GM23248 (cell line): Measurements from ENCODE around the gene ZNF365. TPM values are rescaled to one million over a fixed set of nuclear protein-coding genes. Genes with fewer than 3 reads are reported as not detected.
A peak's percentile ranks its signal among the peaks of the same experiment; 100 is the strongest.

Experiments used
- DNase-seq: peaks from one replicate; pipeline ENCODE4 v3.0.0-alpha.2; 2015
- H2AFZ ChIP-seq: fragments of 200-600 bp; sonication (generic); 2 replicates; pipeline ENCODE4 v1.6.1; 2016; ENCODE audit warnings: antibody characterized with exemption
- H3F3A ChIP-seq: fragments of 200-600 bp; sonication (generic); 2 replicates; pipeline ENCODE4 v1.6.1; 2016; ENCODE audit warnings: mild to moderate bottlenecking, antibody characterized with exemption, mixed run types; ENCODE audit not compliant: insufficient read depth
- H3K27ac ChIP-seq: fragments of 200-600 bp; sonication (generic); 2 replicates; pipeline ENCODE4 v1.5.1; 2016; ENCODE audit warnings: mild to moderate bottlenecking
- H3K27me3 ChIP-seq: fragments of 200-600 bp; sonication (generic); replicated peaks from 2 replicates; pipeline ENCODE4 v1.6.1; 2016; ENCODE audit warnings: mild to moderate bottlenecking; ENCODE audit not compliant: insufficient read depth
- H3K36me3 ChIP-seq: fragments of 200-600 bp; sonication (generic); 2 replicates; pipeline ENCODE4 v1.6.1; 2016; ENCODE audit warnings: low read depth, mild to moderate bottlenecking
- H3K4me1 ChIP-seq: fragments of 200-600 bp; sonication (generic); 2 replicates; pipeline ENCODE4 v1.6.1; 2016; ENCODE audit warnings: mild to moderate bottlenecking; ENCODE audit not compliant: insufficient read depth
- H3K4me2 ChIP-seq: fragments of 200-600 bp; sonication (generic); one replicate; pipeline ENCODE4 v1.6.1; 2016; ENCODE audit warnings: mild to moderate bottlenecking; ENCODE audit not compliant: unreplicated experiment
- H3K4me3 ChIP-seq: fragments of 200-600 bp; sonication (generic); 2 replicates; pipeline ENCODE4 v1.5.1; 2016; ENCODE audit warnings: mild to moderate bottlenecking
- H3K79me2 ChIP-seq: fragments of 200-600 bp; sonication (generic); 2 replicates; pipeline ENCODE4 v1.6.1; 2016; ENCODE audit warnings: mild to moderate bottlenecking; ENCODE audit not compliant: insufficient read depth
- H3K9ac ChIP-seq: fragments of 200-600 bp; sonication (generic); 2 replicates; pipeline ENCODE4 v1.6.1; 2016; ENCODE audit warnings: mild to moderate bottlenecking
- H3K9me2 ChIP-seq: fragments of 200-600 bp; sonication (generic); 2 replicates; pipeline ENCODE4 v1.6.1; 2016; ENCODE audit warnings: mixed run types, mild to moderate bottlenecking, moderate library complexity; ENCODE audit not compliant: insufficient read depth
- H3K9me3 ChIP-seq: fragments of 200-600 bp; sonication (generic); one replicate; pipeline ENCODE4 v1.6.1; 2017; ENCODE audit warnings: low read depth
- H4K20me1 ChIP-seq: fragments of 200-600 bp; sonication (generic); 2 replicates; pipeline ENCODE4 v1.6.0; 2016; ENCODE audit not compliant: insufficient read depth
- EZH2 ChIP-seq: fragments of 200-600 bp; sonication (generic); IDR thresholded peaks from 2 replicates; pipeline ENCODE4 v1.6.1; 2018; ENCODE audit warnings: antibody characterized with exemption, mild to moderate bottlenecking; ENCODE audit not compliant: insufficient read depth, poor library complexity, severe bottlenecking
- EZH2phosphoT487 ChIP-seq: fragments of 200-600 bp; sonication (generic); IDR thresholded peaks from 2 replicates; pipeline ENCODE4 v1.6.1; 2018; ENCODE audit warnings: antibody characterized with exemption, moderate library complexity, mild to moderate bottlenecking, low read depth; ENCODE audit not compliant: insufficient read depth
- WGBS, 2 experiments: methylation state at CpG; one replicate each; pipeline ENCODE4 v1.1.6; 2015 to 2017; ENCODE audit warnings: low lambda C conversion rate in 2 of 2, low coverage in 1 of 2; ENCODE audit errors: missing lambda C conversion rate in 2 of 2; 5-methylcytosine and 5-hydroxymethylcytosine counted together
- in situ Hi-C: fragments of 300-500 bp; cut with MboI; formaldehyde crosslinking; loops from 2 replicates; pipeline ENCODE4 v1.15.0; 2020
- polyA plus RNA-seq: library from polyadenylated mRNA; unstranded; fragments of >200 nt; fragmentation: Nextera tagmentation; extraction: Ambion mirVana; gene quantifications from 2 replicates; pipeline ENCODE4 v1.2.1, GENCODE V29; 2016
- total RNA-seq: library from RNA; depleted of rRNA; stranded (reverse); fragments of >200 nt; shearing (Covaris generic); gene quantifications from 2 replicates; pipeline ENCODE4 v1.2.3, GENCODE V29; 2014

Gene ZNF365
- total and polyA plus RNA-seq, 2 experiments from 2014 or later: 0.86 to 1.4 TPM

- in situ Hi-C loops: no loop called here
- Histone ChIP-seq H3K27ac (no peak overlapping the region), H3K4me3 (no peak overlapping the region), H3K9me3 (no peaks in the 10 kb centered on the region), H3K4me2 (no peak overlapping the region), H3K9ac (no peak overlapping the region), H3K4me1 (peaks cover 9% of the 10 kb centered on the region), H3K36me3 (no peaks in the 10 kb centered on the region), H3K9me2 (no peaks in the 10 kb centered on the region), H4K20me1 (no peaks in the 10 kb centered on the region), H2AFZ (no peak overlapping the region), H3F3A (peaks cover 9% of the 10 kb centered on the region; the same call in 1 of the 2 replicates), H3K27me3 (no peaks in the 10 kb centered on the region), H3K79me2 (no peaks in the 10 kb centered on the region)
- DNase-seq: no peak
- TF ChIP-seq EZH2phosphoT487 (no peak), EZH2 (no peak)
- WGBS, 2 experiments: 47 to 48% methylated on average over 3 of the region's 3 CpGs
Observed at GRCh38 chr10:62442006-62442405, 67.8 kb downstream of the ZNF365 start.

GRCh38 chr10:62442894-62443669 lies 68.9 kb downstream of the ZNF365 start:
- Histone ChIP-seq H3K9me2 (no peaks in the 10 kb centered on the region), H2AFZ (0 out of 2 replicates have a peak overlapping the region, but pooled peaks have one; percentile 28), H4K20me1 (no peaks in the 10 kb centered on the region), H3K9me3 (no peaks in the 10 kb centered on the region), H3K4me3 (no peak overlapping the region), H3K36me3 (no peaks in the 10 kb centered on the region), H3K9ac (no peak overlapping the region), H3K27me3 (no peaks in the 10 kb centered on the region), H3F3A (peaks cover 9% of the 10 kb centered on the region; the same call in 1 of the 2 replicates), H3K27ac (no peak overlapping the region), H3K4me1 (peaks cover 9% of the 10 kb centered on the region), H3K79me2 (no peaks in the 10 kb centered on the region), H3K4me2 (no peak overlapping the region)
- 87 to 91% methylated on average over 8 of the region's 8 CpGs for WGBS, 2 experiments
- in situ Hi-C loops: no loop called here
- DNase-seq: no peak
- TF ChIP-seq EZH2phosphoT487 (no peak), EZH2 (no peak)

- Histone ChIP-seq H4K20me1 (no peaks in the 10 kb centered on the region), H3K4me3 (no peak overlapping the region), H3K4me2 (no peak overlapping the region), H3K4me1 (peaks cover 9% of the 10 kb centered on the region), H3K36me3 (no peaks in the 10 kb centered on the region), H2AFZ (peak overlapping the region; percentile 28; the same call in 1 of the 2 replicates), H3K27ac (no peak overlapping the region; the same call in 1 of the 2 replicates), H3F3A (peaks cover 9% of the 10 kb centered on the region; the same call in 1 of the 2 replicates), H3K9me2 (no peaks in the 10 kb centered on the region), H3K79me2 (no peaks in the 10 kb centered on the region), H3K27me3 (no peaks in the 10 kb centered on the region), H3K9me3 (no peaks in the 10 kb centered on the region), H3K9ac (no peak overlapping the region)
- TF ChIP-seq EZH2phosphoT487: no peak
- TF ChIP-seq EZH2: no peak
- in situ Hi-C loops: no loop called here
- DNase-seq: peak; percentile 72
Observed at GRCh38 chr10:62443866-62444265, 69.7 kb downstream of the ZNF365 start.

- DNase-seq: no peak
- Histone ChIP-seq H4K20me1 (no peaks in the 10 kb centered on the region), H3K4me3 (no peak overlapping the region), H3K36me3 (no peaks in the 10 kb centered on the region), H2AFZ (no peak overlapping the region), H3K9me3 (no peaks in the 10 kb centered on the region), H3K79me2 (no peaks in the 10 kb centered on the region), H3K27me3 (no peaks in the 10 kb centered on the region), H3K4me1 (peaks cover 9% of the 10 kb centered on the region), H3K27ac (no peak overlapping the region), H3F3A (peaks cover 9% of the 10 kb centered on the region; the same call in 1 of the 2 replicates), H3K9ac (no peak overlapping the region), H3K9me2 (no peaks in the 10 kb centered on the region), H3K4me2 (no peak overlapping the region)
- in situ Hi-C loops: no loop called here
- WGBS, 2 experiments: 40 to 42% methylated on average over 5 of the region's 5 CpGs
- TF ChIP-seq EZH2: no peak
- TF ChIP-seq EZH2phosphoT487: no peak
Observed at GRCh38 chr10:62446627-62447026, 72.5 kb downstream of the ZNF365 start.
